ENCODE results near the gene FMN1. TPM values are rescaled to one million over a fixed set of nuclear protein-coding genes. Genes with fewer than 3 reads are reported as not detected.

The FMN1 gene
- total and polyA plus RNA-seq, 7 experiments from 2014 or later: 0.02 to 32.2 (median 1.0) TPM; not detected in 1

GRCh38 chr15:33152502-33153109, 41.9 kb downstream of the FMN1 start:
- no peaks in the 10 kb centered on the region for H3K27me3 ChIP-seq (ENCODE audit: control insufficient read depth in 2 of 2, insufficient read depth in 2 of 2, low read length in 2 of 2)
- no peak overlapping the region for H3K4me3 ChIP-seq (ENCODE audit: low read length)
- ChIA-PET CTCF (interaction anchor here (0.6 to 1.0 kb wide), 2 partner anchors 66 to 79 kb away, joined by 3 to 4 read pairs; no protein-coding TSS in a partner anchor), POLR2A (no interaction called here)
- Mint-ChIP-seq H3K27me3 (peaks cover 0 to 8% (median 4%) of the 10 kb centered on the region in 5 donors), H3K4me1 (peaks cover 9 to 50% (median 27%) of the 10 kb centered on the region in 7 donors), H3K4me3 (no peak overlapping the region), H3K9me3 (no peaks in the 10 kb centered on the region), H3K27ac (peak overlapping the region in 1 of 9 donors; percentile 4), H3K36me3 (no peaks in the 10 kb centered on the region)
- H3K9me3 ChIP-seq (ENCODE audit: control insufficient read depth in 2 of 3, low read length in 3 of 3): no peaks in the 10 kb centered on the region
- ATAC-seq (peak; percentile 46), DNase-seq (no peak)
- H3K4me1 ChIP-seq (ENCODE audit: control insufficient read depth in 2 of 2, insufficient read depth in 2 of 2, low read length in 2 of 2): peaks cover 0 to 13% of the 10 kb centered on the region in 2 donors
- H3K36me3 ChIP-seq (ENCODE audit: control insufficient read depth in 2 of 3, insufficient read depth in 3 of 3, low read length in 3 of 3): no peaks in the 10 kb centered on the region
- intact Hi-C loops (cut with micrococcal nuclease): loop anchor here in 1 of 2 donors (5.0 kb wide), 1 partner anchor 75 kb away; no protein-coding TSS in a partner anchor
- no peak overlapping the region for H3K27ac ChIP-seq (ENCODE audit: low read depth, low read length)

DNA sequence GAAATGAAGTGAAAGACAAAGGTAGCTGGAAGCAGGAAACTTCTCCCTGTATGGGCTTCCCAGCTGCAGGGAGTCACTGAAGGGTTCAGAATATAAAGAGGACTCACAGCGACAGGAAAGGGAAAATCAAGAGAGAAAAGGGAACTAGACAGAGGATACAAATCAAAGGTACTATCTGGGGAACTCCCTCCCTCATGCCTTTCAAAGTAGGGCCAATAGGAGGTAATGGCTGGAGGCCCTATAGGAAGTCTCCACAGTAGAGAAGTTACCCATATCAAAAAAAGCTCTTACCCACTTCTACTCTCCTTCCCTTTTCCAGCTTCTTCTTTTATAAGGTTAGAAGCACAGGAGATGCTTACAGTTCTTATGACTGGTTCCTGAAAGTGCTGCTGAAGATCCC, 43.5 kb downstream of the FMN1 start:
- Histone ChIP-seq H3K27ac (ENCODE audit: low read depth, low read length) (no peak overlapping the region), H3K27me3 (ENCODE audit: control insufficient read depth in 2 of 2, insufficient read depth in 2 of 2, low read length in 2 of 2) (no peaks in the 10 kb centered on the region), H3K4me3 (ENCODE audit: low read length) (no peak overlapping the region), H3K4me1 (ENCODE audit: control insufficient read depth in 2 of 2, insufficient read depth in 2 of 2, low read length in 2 of 2) (peaks cover 0 to 13% of the 10 kb centered on the region in 2 donors), H3K9me3 (ENCODE audit: control insufficient read depth in 2 of 3, low read length in 3 of 3) (no peaks in the 10 kb centered on the region), H3K36me3 (ENCODE audit: control insufficient read depth in 2 of 3, insufficient read depth in 3 of 3, low read length in 3 of 3) (no peaks in the 10 kb centered on the region)
- H3K36me3 Mint-ChIP-seq: no peaks in the 10 kb centered on the region
- intact Hi-C loops (cut with micrococcal nuclease): loop anchor here in 1 of 2 donors (5.0 kb wide), 1 partner anchor 76 kb away; no protein-coding TSS in a partner anchor
- H3K4me3 Mint-ChIP-seq: no peak overlapping the region
- peak overlapping the region in 1 of 9 donors; percentile 79 for H3K27ac Mint-ChIP-seq
- DNase-seq: no peak
- no peaks in the 10 kb centered on the region for H3K9me3 Mint-ChIP-seq
- peaks cover 0 to 8% (median 4%) of the 10 kb centered on the region in 5 donors for H3K27me3 Mint-ChIP-seq
- ATAC-seq: peak; percentile 69
- CTCF ChIA-PET: no interaction called here
- H3K4me1 Mint-ChIP-seq: peaks cover 9 to 59% (median 24%) of the 10 kb centered on the region in 7 donors
- POLR2A ChIA-PET: no interaction called here

DNA sequence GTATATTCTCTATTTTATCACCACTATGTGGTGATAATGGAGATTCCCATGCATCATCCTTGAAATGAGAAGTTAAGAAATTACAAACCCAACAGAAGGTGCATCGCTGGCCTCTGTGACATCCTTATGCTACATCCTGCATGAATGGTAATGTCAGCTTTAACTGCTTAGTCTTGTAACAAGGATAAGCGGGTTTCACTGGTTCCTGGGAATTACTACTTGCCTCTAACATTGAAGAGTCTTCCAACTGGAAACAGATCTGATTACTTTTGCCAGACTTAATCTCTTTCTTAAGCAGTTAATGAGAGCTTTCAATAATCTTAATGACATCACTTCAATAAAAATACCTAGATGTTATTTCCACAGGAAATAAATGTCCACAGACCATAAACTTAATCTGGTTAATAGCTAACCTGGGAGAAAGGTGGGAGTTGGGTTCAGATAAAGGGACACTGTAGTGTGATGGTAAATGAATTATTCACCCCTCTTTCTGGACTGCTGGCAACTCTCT, 44.0 kb downstream of the FMN1 start:
- H3K4me1 Mint-ChIP-seq: peaks cover 9 to 59% (median 24%) of the 10 kb centered on the region in 7 donors
- no peak overlapping the region for H3K27ac ChIP-seq (ENCODE audit: low read depth, low read length)
- no peaks in the 10 kb centered on the region for H3K9me3 Mint-ChIP-seq
- H3K4me1 ChIP-seq (ENCODE audit: control insufficient read depth in 2 of 2, insufficient read depth in 2 of 2, low read length in 2 of 2): peaks cover 0 to 13% of the 10 kb centered on the region in 2 donors
- CTCF ChIA-PET: no interaction called here
- no peaks in the 10 kb centered on the region for H3K9me3 ChIP-seq (ENCODE audit: control insufficient read depth in 2 of 3, low read length in 3 of 3)
- ATAC-seq (no peak), DNase-seq (no peak)
- no peaks in the 10 kb centered on the region for H3K36me3 Mint-ChIP-seq
- no peak overlapping the region for H3K4me3 ChIP-seq (ENCODE audit: low read length)
- H3K36me3 ChIP-seq (ENCODE audit: control insufficient read depth in 2 of 3, insufficient read depth in 3 of 3, low read length in 3 of 3): no peaks in the 10 kb centered on the region
- no peaks in the 10 kb centered on the region for H3K27me3 ChIP-seq (ENCODE audit: control insufficient read depth in 2 of 2, insufficient read depth in 2 of 2, low read length in 2 of 2)
- peaks cover 0 to 8% (median 0%) of the 10 kb centered on the region in 5 donors for H3K27me3 Mint-ChIP-seq
- peak overlapping the region in 1 of 9 donors; percentile 79 for H3K27ac Mint-ChIP-seq
- POLR2A ChIA-PET: no interaction called here
- intact Hi-C loops (cut with micrococcal nuclease): loop anchor here in 1 of 2 donors (5.0 kb wide), 1 partner anchor 77 kb away; no protein-coding TSS in a partner anchor
- H3K4me3 Mint-ChIP-seq: no peak overlapping the region

- Histone ChIP-seq H3K9me3 (ENCODE audit: control insufficient read depth in 2 of 3, low read length in 3 of 3) (no peaks in the 10 kb centered on the region), H3K4me1 (ENCODE audit: control insufficient read depth in 2 of 2, insufficient read depth in 2 of 2, low read length in 2 of 2) (peaks cover 0 to 13% of the 10 kb centered on the region in 2 donors), H3K36me3 (ENCODE audit: control insufficient read depth in 2 of 3, insufficient read depth in 3 of 3, low read length in 3 of 3) (no peaks in the 10 kb centered on the region), H3K27me3 (ENCODE audit: control insufficient read depth in 2 of 2, insufficient read depth in 2 of 2, low read length in 2 of 2) (no peaks in the 10 kb centered on the region), H3K27ac (ENCODE audit: low read depth, low read length) (no peak overlapping the region), H3K4me3 (ENCODE audit: low read length) (no peak overlapping the region)
- POLR2A ChIA-PET: no interaction called here
- Mint-ChIP-seq H3K4me3 (no peak overlapping the region), H3K27me3 (peaks cover 0 to 8% (median 0%) of the 10 kb centered on the region in 5 donors), H3K9me3 (peaks cover 0 to 2% (median 0%) of the 10 kb centered on the region in 11 donors), H3K4me1 (peaks cover 9 to 55% (median 22%) of the 10 kb centered on the region in 7 donors), H3K27ac (no peak overlapping the region), H3K36me3 (no peaks in the 10 kb centered on the region)
- CTCF ChIA-PET: no interaction called here
- intact Hi-C loops (cut with micrococcal nuclease): loop anchor here in 1 of 2 donors (5.0 kb wide), 1 partner anchor 77 kb away; no protein-coding TSS in a partner anchor
- ATAC-seq (no peak), DNase-seq (no peak)
Measured at GRCh38 chr15:33149919-33150318, 44.6 kb downstream of the FMN1 start.

- ChIA-PET POLR2A (no interaction called here), CTCF (no interaction called here)
- Histone ChIP-seq H3K9me3 (ENCODE audit: control insufficient read depth in 2 of 3, low read length in 3 of 3) (no peaks in the 10 kb centered on the region), H3K4me3 (ENCODE audit: low read length) (peak overlapping the region; percentile 52), H3K36me3 (ENCODE audit: control insufficient read depth in 2 of 3, insufficient read depth in 3 of 3, low read length in 3 of 3) (no peaks in the 10 kb centered on the region), H3K27ac (ENCODE audit: low read depth, low read length) (no peak overlapping the region), H3K4me1 (ENCODE audit: control insufficient read depth in 2 of 2, insufficient read depth in 2 of 2, low read length in 2 of 2) (peaks cover 0 to 13% of the 10 kb centered on the region in 2 donors), H3K27me3 (ENCODE audit: control insufficient read depth in 2 of 2, insufficient read depth in 2 of 2, low read length in 2 of 2) (no peaks in the 10 kb centered on the region)
- peak overlapping the region; percentile 21 to 88 (median 74) for H3K4me3 Mint-ChIP-seq
- ATAC-seq: peak; percentile 47
- peaks cover 0 to 8% (median 0%) of the 10 kb centered on the region in 5 donors for H3K27me3 Mint-ChIP-seq
- intact Hi-C loops (cut with micrococcal nuclease): no loop called here
- H3K36me3 Mint-ChIP-seq: no peaks in the 10 kb centered on the region
- DNase-seq: peak in 4 of 9 donors; percentile 9 to 43 (median 30)
- peaks cover 0 to 2% (median 0%) of the 10 kb centered on the region in 11 donors for H3K9me3 Mint-ChIP-seq
- H3K4me1 Mint-ChIP-seq: peaks cover 9 to 51% (median 16%) of the 10 kb centered on the region in 7 donors
- peak overlapping the region in 6 of 9 donors; percentile 5 to 73 (median 44) for H3K27ac Mint-ChIP-seq
Measured at GRCh38 chr15:33148129-33148751, 46.3 kb downstream of the FMN1 start.

GRCh38 chr15:33146051-33146450, 48.5 kb downstream of the FMN1 start:
- H3K9me3 Mint-ChIP-seq: peaks cover 0 to 2% (median 0%) of the 10 kb centered on the region in 11 donors
- peaks cover 0 to 9% (median 0%) of the 10 kb centered on the region in 5 donors for H3K27me3 Mint-ChIP-seq
- Histone ChIP-seq H3K36me3 (ENCODE audit: control insufficient read depth in 2 of 3, insufficient read depth in 3 of 3, low read length in 3 of 3) (no peaks in the 10 kb centered on the region), H3K9me3 (ENCODE audit: control insufficient read depth in 2 of 3, low read length in 3 of 3) (no peaks in the 10 kb centered on the region), H3K4me3 (ENCODE audit: low read length) (no peak overlapping the region), H3K4me1 (ENCODE audit: control insufficient read depth in 2 of 2, insufficient read depth in 2 of 2, low read length in 2 of 2) (peaks cover 0 to 10% of the 10 kb centered on the region in 2 donors), H3K27me3 (ENCODE audit: control insufficient read depth in 2 of 2, insufficient read depth in 2 of 2, low read length in 2 of 2) (no peaks in the 10 kb centered on the region), H3K27ac (ENCODE audit: low read depth, low read length) (no peak overlapping the region)
- H3K36me3 Mint-ChIP-seq: no peaks in the 10 kb centered on the region
- DNase-seq: no peak
- ChIA-PET POLR2A (no interaction called here), CTCF (no interaction called here)
- H3K27ac Mint-ChIP-seq: peak overlapping the region in 1 of 9 donors; percentile 46
- H3K4me3 Mint-ChIP-seq: no peak overlapping the region
- intact Hi-C loops (cut with micrococcal nuclease): no loop called here
- no peak for ATAC-seq
- peaks cover 8 to 34% (median 14%) of the 10 kb centered on the region in 7 donors for H3K4me1 Mint-ChIP-seq
